AG20443 (cell line): ENCODE measurements around the gene SLC11A2.
"Not testable (repeated sequence)": the region's sequence is repeated elsewhere in the genome, so short reads cannot be mapped to it uniquely, and the experiment has no call there.

Experiments used
- DNase-seq: peaks from one replicate; pipeline ENCODE4 v3.0.0; 2012; ENCODE audit warnings: low spot score, mixed read lengths

Gene SLC11A2

GRCh38 chr12:51025338-51025835 lies 797 bp downstream of the SLC11A2 start:
- DNase-seq, result no peak

- no peak for DNase-seq
These were observed 2.4 kb downstream of the SLC11A2 start for GRCh38 chr12:51023625-51024382.

GRCh38 chr12:51021694-51022093 lies 4.5 kb downstream of the SLC11A2 start:
- no peak for DNase-seq

GRCh38 chr12:51020448-51021182 lies 5.6 kb downstream of the SLC11A2 start:
- DNase-seq, result no peak

GRCh38 chr12:51019927-51020326 lies 6.3 kb downstream of the SLC11A2 start:
- DNase-seq, result no peak

GRCh38 chr12:51018956-51019355 lies 7.2 kb downstream of the SLC11A2 start:
- DNase-seq, result no peak

GRCh38 chr12:51017452-51017851 lies 8.7 kb downstream of the SLC11A2 start:
- no peak for DNase-seq

GRCh38 chr12:51014467-51014866 lies 11.7 kb downstream of the SLC11A2 start:
- DNase-seq, result not testable (repeated sequence)

GRCh38 chr12:51013441-51013840 lies 12.7 kb downstream of the SLC11A2 start:
- no peak for DNase-seq

GRCh38 chr12:51012570-51013236 lies 13.5 kb downstream of the SLC11A2 start:
- DNase-seq, result no peak

- peak; percentile 43 for DNase-seq
These were observed 14.2 kb downstream of the SLC11A2 start for GRCh38 chr12:51011955-51012354.

- DNase-seq, result no peak
These were observed 17.1 kb downstream of the SLC11A2 start for GRCh38 chr12:51009056-51009440.

- DNase-seq, result no peak
These were observed 17.7 kb downstream of the SLC11A2 start for GRCh38 chr12:51008329-51009055.

- DNase-seq, result no peak
These were observed 20.5 kb downstream of the SLC11A2 start for GRCh38 chr12:51005671-51006070.

- DNase-seq, result no peak
These were observed 21.2 kb downstream of the SLC11A2 start for GRCh38 chr12:51005030-51005429.

- DNase-seq, result no peak
These were observed 21.7 kb downstream of the SLC11A2 start for GRCh38 chr12:51004504-51004903.

- DNase-seq, result no peak
These were observed 24.4 kb downstream of the SLC11A2 start for GRCh38 chr12:51001799-51002198.

GRCh38 chr12:51000245-51000644 lies 25.9 kb downstream of the SLC11A2 start:
- DNase-seq, result peak; percentile 57

GRCh38 chr12:50999093-50999492 lies 27.1 kb downstream of the SLC11A2 start:
- no peak for DNase-seq

- DNase-seq, result no peak
These were observed 33.4 kb downstream of the SLC11A2 start for GRCh38 chr12:50992819-50993218.

- no peak for DNase-seq
These were observed 34.9 kb downstream of the SLC11A2 start for GRCh38 chr12:50991291-50991690.

- no peak for DNase-seq
These were observed 35.4 kb downstream of the SLC11A2 start for GRCh38 chr12:50990791-50991190.
